Iris pigment epithelial cell (primary cell): ENCODE data around the gene TAF8.
"Not testable (repeated sequence)": the region's sequence is repeated elsewhere in the genome, so short reads cannot be mapped to it uniquely, and the experiment has no call there.

Source experiments
- DNase-seq: peaks from one replicate; pipeline ENCODE4 v3.0.0-alpha.2; 2011; ENCODE audit warnings: low read depth

Gene TAF8, protein sequence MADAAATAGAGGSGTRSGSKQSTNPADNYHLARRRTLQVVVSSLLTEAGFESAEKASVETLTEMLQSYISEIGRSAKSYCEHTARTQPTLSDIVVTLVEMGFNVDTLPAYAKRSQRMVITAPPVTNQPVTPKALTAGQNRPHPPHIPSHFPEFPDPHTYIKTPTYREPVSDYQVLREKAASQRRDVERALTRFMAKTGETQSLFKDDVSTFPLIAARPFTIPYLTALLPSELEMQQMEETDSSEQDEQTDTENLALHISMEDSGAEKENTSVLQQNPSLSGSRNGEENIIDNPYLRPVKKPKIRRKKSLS

DNA sequence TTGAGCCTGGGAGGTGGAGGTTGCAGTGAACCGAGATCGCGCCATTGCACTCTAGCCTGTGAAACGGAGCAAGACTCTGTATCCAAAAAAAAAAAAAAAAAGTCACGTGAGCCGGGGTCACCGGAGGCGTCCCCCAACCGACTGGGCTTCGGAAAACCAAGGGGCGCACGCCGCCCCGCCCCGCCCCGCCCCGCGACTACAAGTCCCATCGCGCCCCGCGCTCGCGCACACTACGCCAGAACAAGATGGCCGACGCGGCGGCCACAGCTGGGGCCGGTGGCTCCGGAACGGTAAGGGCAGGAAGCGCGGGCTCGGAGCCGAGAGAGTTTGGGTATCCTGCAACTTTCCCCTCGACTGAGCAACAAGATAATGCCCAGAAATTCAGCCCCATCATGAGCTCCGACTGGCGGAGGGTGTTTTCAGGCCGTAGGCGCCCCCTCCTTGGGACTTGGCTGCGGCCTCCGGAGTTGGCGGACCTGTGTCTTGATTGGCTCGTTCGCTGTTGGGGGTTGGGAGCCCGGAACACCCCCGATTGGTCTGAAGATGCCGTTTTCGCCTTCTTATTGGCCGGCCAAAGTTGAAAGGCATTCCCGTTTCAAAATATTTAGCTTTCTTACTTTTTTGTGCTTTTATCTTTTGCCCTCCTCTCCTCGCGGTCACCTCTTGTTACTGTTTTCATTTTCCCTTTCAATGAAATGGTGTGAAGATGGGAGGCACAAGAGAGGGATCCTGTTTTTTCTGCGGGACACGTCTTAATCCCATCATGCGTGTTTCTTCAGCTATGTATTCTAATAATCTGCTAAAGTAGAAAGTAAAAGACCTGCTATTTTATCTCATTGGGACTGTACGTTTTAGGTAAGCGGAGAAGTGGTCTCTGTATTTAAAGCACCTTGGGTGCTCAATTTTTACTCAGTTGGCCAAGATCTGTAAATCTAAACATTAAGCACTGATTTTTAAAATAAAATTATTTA, at the start of gene TAF8:
TAF8 (plus strand) TSS at position 228 of the 971 bp plus-strand sequence; CDS start at position 246, 18 bp downstream.
- DNase-seq, result peak; percentile 98

DNA sequence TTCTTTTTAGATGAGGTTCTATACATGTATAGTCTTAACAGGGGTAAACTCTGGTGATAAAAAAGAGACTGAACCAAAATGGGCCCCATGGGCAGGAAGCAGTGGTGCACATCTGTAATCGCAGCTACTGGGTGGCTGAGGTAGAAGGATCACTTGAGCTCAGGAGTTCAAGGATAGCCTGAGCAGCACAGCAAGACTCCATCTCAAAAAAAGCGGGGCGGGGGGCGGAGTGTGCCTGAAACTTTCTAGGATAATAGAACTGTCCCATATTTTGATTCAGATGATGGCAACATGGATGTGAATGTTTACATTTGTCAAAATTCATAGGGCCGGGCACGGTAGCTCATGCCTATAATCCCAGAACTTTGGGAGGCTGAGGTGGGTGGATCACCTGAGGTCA, 48.8 kb upstream of the TAF8 start:
- no peak for DNase-seq

DNA sequence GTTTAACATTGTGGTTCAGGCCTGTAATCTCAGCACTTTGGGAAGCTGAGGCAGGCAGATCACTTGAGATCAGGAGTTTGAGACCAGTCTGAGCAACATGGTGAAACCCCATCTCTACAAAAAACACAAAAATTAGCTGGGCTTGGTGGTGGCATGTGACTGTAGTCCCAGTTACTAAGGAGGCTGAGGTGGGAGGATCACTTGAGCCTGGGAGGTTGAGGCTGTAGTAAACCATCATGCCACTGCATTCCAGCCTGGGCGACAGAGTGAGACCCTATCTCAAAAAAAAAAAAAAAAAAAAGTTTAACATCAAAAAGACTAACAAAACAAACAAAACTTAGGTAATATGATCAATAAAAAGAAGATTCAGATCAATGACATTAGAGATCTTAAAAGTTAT, 46.7 kb upstream of the TAF8 start:
- not testable (repeated sequence) for DNase-seq

DNA sequence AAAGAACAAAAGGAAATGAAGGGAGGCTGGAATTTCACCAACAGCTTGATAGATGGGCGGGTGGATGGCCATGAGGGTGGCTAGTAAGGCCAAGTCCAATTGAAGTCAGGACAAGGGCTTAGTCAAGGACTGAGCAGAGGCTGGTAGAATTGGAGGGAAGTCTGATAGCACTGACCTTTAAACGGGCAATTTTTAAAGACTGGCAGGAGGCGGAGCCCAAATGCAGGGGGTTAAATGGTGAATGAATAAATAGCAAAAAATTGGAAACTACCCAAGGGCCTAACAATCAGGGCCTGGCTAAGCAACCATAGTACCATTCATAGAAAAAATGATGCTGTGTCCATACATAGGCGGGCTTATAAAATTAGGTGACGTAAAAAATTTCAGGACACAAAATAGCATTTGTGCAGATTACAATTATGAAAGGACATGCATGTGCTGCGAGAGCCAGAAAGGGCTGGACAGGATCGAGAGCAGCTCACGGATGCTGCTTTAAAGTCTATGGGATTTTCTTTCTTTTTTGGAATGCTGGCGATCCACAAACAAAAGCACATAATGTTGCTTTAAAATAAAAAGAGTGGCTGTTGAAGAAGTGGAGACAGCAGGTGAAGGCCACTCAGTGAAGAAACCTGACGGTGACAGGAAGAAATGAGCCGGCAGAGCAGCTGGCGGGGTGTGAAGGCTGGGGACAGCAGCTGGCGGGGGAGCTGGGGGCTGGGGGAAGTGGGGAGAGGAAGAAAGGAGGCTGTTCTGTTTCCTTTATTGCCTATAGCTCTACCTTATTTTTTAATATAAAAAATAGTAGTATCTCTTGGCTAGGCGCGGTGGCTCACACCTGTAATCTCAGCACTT, 42.8 kb upstream of the TAF8 start:
- no peak for DNase-seq

DNA sequence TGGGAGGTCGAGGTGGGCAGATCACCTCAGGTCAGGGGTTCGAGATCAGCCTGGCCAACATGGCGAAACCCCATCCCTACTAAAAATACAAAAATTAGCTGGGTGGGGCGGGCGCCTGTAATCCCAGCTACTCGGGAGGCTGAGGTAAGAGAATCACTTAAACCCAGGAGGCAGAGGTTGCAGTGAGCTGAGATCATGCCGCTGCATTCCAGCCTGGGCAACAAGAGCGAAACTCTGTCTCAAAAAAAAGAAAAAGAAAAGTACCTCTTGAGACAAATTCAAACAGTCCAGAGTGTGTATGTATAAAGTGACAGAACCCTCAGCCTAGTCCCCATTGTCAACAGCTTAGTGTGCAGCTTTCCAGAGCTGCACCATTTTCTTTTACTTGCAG, 42.2 kb upstream of the TAF8 start:
- not testable (repeated sequence) for DNase-seq

DNA sequence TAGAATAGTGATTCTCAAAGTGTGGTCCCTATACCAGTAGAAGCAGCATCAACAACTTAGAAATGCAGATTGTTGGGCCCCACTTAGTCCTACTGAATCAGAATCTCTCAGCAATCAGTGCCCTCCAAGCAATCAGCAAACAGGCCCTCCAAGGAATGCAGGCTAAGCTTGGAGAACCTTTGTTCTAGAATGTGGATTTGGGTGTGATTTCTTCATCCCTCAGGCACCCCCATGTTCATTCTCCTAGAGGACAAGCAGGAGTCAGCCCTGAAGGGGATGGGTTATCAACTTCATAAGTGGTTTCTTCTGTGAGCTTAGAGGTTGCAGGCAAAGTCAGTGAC, 40.5 kb upstream of the TAF8 start:
- peak; percentile 5 for DNase-seq

DNA sequence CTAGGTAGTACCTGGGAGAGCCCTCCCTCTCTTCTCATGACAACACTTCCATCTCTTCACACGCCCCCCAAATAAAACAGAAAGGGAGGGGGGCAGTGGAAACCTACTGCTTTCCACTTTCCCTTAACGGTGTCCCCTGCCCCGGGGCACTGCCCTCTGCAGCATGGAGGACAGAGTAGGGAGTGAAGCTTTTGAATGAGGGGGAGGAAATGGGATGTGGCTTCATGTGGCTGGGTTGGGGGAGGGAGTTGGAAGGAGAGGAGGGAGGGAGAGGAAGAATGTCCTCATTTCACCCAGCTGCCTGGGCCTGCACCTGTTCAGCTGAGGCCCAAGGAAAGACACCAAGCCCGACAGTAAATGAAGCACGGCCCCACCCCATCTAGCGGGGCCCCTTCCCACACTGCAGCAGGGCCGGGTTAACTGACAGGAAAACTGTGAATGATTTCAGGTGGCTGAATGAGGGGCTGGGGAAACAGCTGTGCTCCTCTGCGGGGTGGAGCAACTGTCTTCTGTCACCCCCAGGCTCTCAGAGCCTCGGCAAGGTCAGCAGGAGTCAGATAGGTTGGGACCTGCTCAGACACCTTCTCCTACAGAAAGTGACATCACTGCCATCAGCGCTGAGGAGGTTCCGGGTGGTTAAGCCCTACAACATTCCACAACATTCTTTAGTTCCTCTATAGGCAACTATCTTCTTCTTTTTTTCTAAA, 40.0 kb upstream of the TAF8 start:
- DNase-seq, result peak; percentile 8

DNA sequence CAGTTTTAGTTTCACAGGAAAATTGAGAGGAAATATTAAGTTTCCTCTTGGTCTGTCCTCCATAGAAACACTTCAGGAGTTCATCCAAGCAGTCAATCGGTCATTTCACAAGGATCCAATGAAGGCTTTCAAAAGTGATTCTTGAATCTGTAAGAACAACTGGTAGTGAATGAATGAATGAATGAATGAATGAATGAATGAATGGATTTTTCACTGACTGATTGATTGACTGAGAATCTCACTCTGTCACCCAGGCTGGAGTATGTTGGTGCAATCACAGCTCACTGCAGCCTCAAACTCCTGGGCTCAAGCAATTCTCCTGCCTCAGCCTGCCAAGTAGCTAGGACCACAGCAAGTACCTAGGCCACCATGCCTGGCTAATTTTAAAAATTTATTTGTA, 39.4 kb upstream of the TAF8 start:
- no peak for DNase-seq

DNA sequence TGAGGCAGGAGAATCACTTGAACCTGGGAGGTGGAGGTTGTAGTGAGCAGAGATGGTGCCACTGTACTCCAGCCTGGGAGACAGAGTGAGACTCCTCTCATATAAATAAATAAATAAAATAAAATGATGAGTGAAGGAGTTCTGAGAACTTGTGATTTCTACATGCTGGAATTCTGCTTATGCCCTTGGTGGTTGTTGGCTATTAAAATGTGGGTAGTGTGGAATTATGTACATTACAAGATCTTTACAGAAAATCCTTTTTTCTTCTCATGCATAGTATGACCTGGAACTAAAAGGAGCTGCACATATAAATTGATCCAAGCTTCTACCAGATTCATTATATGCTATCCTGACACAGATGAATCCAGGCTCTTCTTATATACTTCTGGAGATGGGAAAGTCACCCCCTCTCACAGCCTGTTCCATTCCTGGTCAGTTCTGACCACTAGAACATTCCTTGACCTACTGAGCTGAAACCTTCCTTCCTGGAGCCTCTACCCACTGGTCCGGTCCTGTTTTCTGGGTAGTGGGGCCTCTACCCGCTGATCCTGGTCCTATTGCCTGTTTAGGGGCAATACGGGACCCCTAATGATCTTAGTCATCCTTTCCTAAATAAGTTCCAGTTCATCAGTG, 37.7 kb upstream of the TAF8 start:
- DNase-seq, result peak; percentile 37

DNA sequence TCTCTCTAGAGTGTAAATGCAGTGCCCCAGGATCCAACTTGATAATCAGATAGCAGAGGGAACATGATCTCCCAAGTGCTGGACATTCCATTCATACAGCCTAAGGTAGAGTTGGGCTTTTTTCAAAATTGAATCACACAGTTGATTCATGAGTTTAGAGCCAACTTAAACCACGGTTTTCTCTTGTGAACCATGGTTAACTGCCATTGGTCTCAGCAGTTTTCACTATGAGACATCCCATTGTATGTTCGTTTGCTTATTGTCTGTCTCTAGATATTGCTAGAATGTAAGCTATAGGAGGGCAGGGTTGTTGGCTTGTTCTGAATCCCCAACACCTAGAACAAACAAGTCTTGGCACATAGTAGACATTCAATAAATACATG, 37.2 kb upstream of the TAF8 start:
- peak; percentile 73 for DNase-seq

DNA sequence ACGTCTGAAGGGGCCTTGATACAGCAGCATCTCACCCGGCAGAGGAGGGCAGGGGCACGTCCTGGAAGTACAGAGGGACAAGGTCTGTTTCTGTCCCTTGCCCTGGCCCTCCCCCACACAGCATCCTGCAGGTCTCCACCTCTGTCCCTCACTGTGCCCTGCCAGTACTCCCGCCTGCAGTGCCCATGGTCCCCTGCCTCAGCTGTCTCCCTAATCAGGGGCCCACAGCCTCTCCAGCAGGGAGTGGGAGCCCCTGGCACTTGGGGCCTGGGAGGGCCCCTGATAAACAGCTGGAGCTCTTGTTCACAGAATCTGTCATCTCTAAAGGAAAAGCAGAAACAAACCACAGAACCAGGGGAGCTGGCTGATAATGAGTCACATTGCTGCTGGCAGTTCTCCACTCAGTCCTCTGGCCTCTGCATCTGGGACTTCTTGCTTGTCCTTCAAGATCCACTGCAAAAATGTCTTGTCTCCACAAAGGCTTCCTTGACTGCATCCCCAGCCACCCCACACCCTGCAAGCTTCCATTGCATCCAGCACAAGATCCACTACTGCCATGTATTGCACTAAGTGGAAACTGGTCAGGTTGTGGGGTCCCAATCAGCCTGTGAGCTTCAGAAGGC, 33.2 kb upstream of the TAF8 start:
- peak; percentile 86 for DNase-seq

DNA sequence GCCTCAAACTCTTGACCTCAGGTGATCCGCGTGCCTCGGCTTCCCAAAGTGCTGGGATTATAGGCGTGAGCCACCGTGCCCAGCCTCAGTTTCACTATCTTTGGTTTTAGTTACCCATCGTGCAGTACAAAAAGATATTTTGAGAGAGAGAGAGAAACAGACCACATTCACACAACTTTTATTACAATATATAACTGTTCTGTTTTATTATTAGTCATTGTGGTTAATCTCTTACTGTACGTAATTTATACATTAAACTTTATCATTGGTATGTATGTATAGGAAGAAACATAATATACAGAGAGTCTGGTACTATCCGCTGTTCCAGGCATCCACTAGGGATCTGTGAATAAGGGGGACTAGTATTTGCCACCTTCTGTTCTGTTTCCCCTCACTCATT, 29.4 kb upstream of the TAF8 start:
- DNase-seq, result no peak

DNA sequence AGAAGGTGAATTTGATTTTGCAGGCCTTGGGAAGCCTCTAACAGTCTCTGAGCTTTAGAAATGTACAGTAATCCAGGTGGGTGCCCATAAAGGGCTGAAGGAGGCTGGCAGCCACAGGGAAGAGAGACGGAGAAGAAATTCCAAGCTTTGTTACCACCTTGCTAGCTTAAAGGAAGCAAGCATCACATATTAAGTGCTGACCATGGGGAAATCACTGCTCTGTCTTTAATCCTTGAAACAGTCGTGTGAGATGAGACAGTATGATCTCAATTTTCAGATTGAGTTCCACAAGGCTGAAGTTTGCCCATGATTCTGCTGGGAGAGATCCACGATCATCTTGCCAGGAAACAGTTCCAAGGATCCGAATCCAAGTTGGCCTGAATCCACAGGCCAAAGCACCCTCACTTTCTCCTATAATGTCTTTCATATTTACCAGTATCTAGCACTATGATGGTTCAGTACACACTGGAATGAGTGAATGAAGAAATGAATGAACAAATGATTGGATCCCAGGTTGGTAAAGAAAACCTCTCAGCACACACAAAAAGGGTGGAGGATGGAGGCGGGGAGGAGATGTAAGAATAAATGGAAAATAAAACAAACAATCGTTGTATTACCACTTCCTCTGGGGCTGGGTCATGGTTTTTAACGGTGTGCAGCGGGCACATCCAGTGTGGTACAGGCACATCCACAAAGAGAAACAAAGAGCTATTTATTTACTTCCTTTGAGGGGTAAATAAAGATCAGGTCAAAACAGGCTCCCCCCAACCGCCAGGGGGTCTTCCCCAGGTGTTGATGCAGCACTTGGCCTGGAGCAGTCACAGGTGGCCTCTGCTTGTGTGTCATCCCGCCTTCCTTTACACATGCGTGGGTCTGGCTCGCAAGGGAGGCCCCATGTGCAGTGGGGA, 28.2 kb upstream of the TAF8 start:
- no peak for DNase-seq

DNA sequence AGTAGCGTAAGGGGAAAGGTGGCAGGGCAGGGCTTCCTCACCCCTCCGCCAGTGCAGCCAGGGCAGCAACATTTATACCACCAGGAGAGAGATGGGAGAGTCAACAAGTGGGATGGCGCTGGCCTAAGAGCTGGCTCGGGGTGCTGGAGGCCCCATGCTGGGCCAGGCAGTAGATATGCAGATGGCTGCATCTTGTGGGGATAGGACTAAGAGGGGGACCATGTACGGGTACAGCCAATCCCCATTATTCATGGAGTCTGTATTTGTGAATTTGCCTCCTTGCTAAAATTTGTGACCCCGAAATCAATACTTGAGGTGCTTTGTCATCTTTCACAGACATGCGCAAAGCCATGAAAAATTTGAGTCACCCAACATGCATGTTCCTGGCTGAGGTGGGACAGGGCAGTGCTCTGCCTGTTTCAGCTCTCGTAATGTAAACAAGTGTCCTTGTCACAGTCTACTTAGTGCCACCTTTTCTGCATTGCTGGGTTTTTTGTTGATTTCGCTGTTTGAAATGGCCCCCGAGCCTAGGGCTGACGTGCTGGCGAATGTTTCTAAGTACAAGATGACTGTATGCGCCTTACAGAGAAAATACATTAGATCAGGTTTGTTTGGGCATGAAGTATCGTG, 27.5 kb upstream of the TAF8 start:
- no peak for DNase-seq

DNA sequence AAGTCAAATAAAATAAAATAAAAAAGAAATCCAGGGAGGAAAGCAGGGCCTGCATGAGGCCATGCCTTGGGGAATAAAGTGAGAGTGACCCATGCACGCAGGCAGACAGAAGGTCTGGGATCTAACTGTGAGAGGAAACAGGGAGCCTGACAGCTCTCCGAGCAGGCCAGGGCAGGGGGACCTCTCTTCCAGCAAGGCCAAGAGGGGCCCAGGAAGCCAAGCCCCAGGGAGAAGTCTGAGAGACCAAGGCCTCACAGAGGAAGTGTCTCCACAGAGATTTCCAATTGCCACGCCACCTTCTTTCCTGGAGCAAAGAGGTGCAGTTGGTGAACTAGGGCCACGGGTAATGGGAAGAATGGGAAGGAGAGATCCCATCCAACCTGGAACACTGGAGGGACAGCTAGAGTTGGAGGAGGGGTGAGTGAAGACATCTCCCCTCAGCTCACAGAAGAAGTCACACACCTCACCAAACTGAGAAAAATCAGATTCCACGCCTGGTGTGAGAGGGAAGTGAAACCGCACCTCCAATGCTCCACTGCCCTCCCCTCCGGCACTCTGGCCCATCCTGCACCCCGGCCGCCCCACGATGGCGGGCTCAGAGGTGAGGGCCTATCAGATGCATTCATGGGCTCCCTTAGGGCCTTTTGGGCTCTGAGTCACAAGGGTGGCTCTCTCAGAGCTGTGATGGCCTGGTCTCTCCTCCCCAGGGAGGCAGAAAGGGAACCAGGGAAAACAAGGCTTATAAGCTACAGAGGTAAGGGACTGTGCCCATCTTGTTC, 25.1 kb upstream of the TAF8 start:
- no peak for DNase-seq

DNA sequence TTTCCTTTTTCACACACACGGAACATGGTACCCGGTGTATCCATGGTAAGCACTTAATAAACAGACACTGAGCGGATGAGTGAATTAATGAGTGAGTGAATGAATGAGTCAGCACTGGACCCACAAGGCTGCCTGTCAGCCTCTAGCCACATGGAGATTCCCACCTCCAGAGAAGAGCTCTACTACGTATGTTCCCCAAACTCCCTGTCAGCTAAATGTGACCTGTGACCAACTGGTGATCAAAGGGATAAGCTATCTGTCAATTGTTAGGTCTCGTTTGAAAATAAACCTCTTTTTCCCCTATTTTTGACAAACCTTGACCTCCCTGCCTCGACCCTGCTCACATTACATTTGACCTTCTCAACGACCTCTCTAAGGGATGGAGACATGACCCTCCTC, 24.5 kb upstream of the TAF8 start:
- no peak for DNase-seq

DNA sequence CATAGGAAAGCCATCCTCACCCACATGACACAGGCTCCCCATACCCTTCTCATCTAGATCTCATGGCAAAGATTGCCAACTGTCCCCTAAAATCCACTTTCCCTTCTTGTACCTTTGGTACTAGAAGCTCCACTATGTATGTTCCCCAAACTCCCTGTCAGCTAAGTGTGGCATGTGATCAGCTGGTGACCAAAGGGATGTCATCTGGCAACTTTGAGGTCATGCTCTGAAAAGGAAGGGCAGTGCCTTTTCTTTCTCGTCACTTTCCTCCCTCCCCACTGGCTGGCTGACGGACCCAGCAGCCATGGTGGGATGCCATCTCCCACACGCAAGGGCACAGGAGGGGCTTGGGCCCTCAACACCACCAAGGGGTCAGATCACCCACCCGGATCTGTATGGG, 23.8 kb upstream of the TAF8 start:
- DNase-seq, result no peak

DNA sequence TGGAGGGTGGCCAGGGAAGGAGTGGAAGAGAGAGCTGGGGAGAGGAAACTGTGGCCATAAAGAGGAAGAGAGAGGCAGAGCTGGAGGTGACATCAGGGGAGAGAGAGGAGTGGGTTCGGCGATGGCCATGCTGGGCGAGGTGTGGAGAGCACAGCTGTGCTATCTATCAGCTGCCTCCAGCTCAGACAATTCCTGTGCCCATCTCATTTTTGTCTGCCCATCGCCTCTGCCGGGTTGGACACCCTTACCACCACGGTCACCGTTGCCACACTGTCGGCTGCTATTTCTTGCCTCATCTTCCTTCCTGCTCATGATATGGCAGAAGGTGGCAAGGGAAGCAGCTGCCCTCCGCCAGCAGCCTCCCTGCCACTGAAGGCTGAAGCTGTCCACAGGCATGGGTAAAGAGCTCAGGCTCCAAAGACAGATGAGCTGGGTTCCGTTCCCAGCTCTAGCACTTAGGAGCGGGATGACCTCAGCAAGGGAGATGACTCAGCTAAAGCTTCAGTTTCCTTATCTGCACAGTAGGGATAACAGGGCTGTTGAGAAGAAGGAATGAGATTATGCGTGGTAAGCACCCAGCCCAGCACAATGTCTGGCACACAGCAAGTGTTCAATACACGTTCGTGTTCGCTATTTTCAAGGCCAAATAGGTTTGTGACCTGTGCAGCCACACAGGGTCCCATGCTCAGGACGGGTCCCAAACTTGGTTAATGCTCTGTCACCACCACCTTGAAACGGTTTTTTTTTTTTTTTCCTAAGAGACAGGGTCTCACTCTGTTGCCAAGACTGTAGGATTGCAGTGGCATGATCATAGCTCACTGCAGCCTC, 21.9 kb upstream of the TAF8 start:
- peak; percentile 94 for DNase-seq
